GM12878 (cell line): ENCODE measurements around the gene SGMS1. TPM values are rescaled to one million over a fixed set of nuclear protein-coding genes. Genes with fewer than 3 reads are reported as not detected.

Experiments
- ATAC-seq: fragments of 200-7000 bp; cut with Tn5 transposase; 3 replicates; pipeline ENCODE4 v1.9.1; 2020; ENCODE audit warnings: mild to moderate bottlenecking, moderate library complexity
- BruUV-seq: library from RNA; stranded (reverse); fragments of 400-500 nt; replicated peaks from 2 replicates; lab custom pipeline; 2021; lab: Mats Ljungman, UMichigan
- CTCF ChIA-PET: fragments of 300-600 bp; sonication (Branson Sonifier 250); formaldehyde crosslinking; extraction: SDS; loops from one replicate; lab custom pipeline; 2021; ENCODE audit warnings: inconsistent platforms; lab: Yijun Ruan, JAX
- POLR2A ChIA-PET: fragments of 350-600 bp; formaldehyde crosslinking; extraction: SDS; loops from one replicate; lab custom pipeline; 2021; ENCODE audit warnings: inconsistent platforms; lab: Charles Lee
- RAD21 ChIA-PET: fragments of 300-600 bp; sonication (Branson Sonifier 250); formaldehyde crosslinking; loops from one replicate; lab custom pipeline; 2023; ENCODE audit warnings: antibody characterized with exemption; ENCODE audit not compliant: unreplicated experiment; lab: Charles Lee
- SMC1A ChIA-PET: fragments of 300-600 bp; sonication (Branson Sonifier 250); formaldehyde crosslinking; loops from one replicate; lab custom pipeline; 2023; ENCODE audit not compliant: unreplicated experiment, uncharacterized antibody; lab: Charles Lee
- DNase-seq: peaks from one replicate; pipeline ENCODE4 v3.0.0-alpha.2; 2011; ENCODE audit warnings: low read depth, low spot score
- FAIRE-seq: peaks from 3 replicates; lab custom pipeline; 2011; peaks lifted over from hg19 to GRCh38; lab: Jason Lieb, UNC
- H2AFZ ChIP-seq: 2 replicates; pipeline ENCODE4 v1.6.0; 2011; ENCODE audit warnings: low read depth, low read length, control low read depth; ENCODE audit not compliant: control insufficient read depth
- H3K27ac ChIP-seq: 2 replicates; pipeline ENCODE4 v1.5.1; 2011; ENCODE audit warnings: control low read depth; ENCODE audit not compliant: control insufficient read depth, insufficient read depth
- H3K27me3 ChIP-seq, 2 experiments: replicated peaks in 1 of 2; 2 replicates each; pipeline versions ENCODE4 v1.6.0 to v1.6.1; 2011; ENCODE audit warnings: low read length in 1 of 2; ENCODE audit not compliant: control insufficient read depth in 2 of 2, insufficient read depth in 2 of 2
- H3K36me3 ChIP-seq, 2 experiments: 2 replicates each; pipeline ENCODE4 v1.5.1; 2011; ENCODE audit warnings: low read length in 1 of 2; ENCODE audit not compliant: control insufficient read depth in 2 of 2, insufficient read depth in 2 of 2
- H3K4me1 ChIP-seq: 2 replicates; pipeline ENCODE4 v1.6.1; 2011; ENCODE audit warnings: mild to moderate bottlenecking, low read length, moderate library complexity, mixed read lengths; ENCODE audit not compliant: control insufficient read depth, insufficient read depth
- H3K4me2 ChIP-seq: 2 replicates; pipeline ENCODE4 v1.6.0; 2011; ENCODE audit warnings: control low read depth; ENCODE audit not compliant: control insufficient read depth, insufficient read depth
- H3K4me3 ChIP-seq: fragments of 200-600 bp; sonication (generic); 2 replicates; pipeline ENCODE4 v1.5.1; 2016
- H3K79me2 ChIP-seq: 2 replicates; pipeline ENCODE4 v1.6.0; 2011; ENCODE audit warnings: low read length; ENCODE audit not compliant: control insufficient read depth, insufficient read depth
- H3K9ac ChIP-seq: 2 replicates; pipeline ENCODE4 v1.8.0; 2011; ENCODE audit warnings: low read length, control low read depth, mixed read lengths; ENCODE audit not compliant: control insufficient read depth, insufficient read depth
- H3K9me3 ChIP-seq: replicated peaks from 3 replicates; pipeline ENCODE4 v1.5.1; 2011; ENCODE audit warnings: mild to moderate bottlenecking, low read length; ENCODE audit not compliant: control insufficient read depth, insufficient read depth
- H4K20me1 ChIP-seq: 2 replicates; pipeline ENCODE4 v1.6.0; 2011; ENCODE audit not compliant: control insufficient read depth, insufficient read depth
- ATF2 ChIP-seq: IDR thresholded peaks from 2 replicates; pipeline ENCODE4 v1.6.1; 2012; ENCODE audit warnings: low read length, inconsistent platforms
- ATF7 ChIP-seq: fragments of 450-650 bp; IDR thresholded peaks from 2 replicates; pipeline ENCODE4 v1.6.1; 2016; ENCODE audit warnings: low read depth, mild to moderate bottlenecking
- CBX5 ChIP-seq: sonication (generic); IDR thresholded peaks from 2 replicates; pipeline ENCODE4 v1.6.1; 2016; ENCODE audit warnings: low read depth, moderate library complexity, mild to moderate bottlenecking, inconsistent platforms
- CTCF ChIP-seq, 3 experiments: IDR thresholded peaks in 2 of 3; conservative IDR thresholded peaks in 1 of 3; 2 replicates each; pipeline ENCODE4 v1.5.1; 2011; ENCODE audit warnings: low read depth in 3 of 3, low read length in 3 of 3, mild to moderate bottlenecking in 3 of 3, control low read depth in 2 of 3, moderate library complexity in 2 of 3, inconsistent platforms in 1 of 3, mixed read lengths in 1 of 3; ENCODE audit not compliant: control insufficient read depth in 2 of 3, insufficient read depth in 1 of 3; ENCODE audit errors: extremely low read depth in 1 of 3
- FOXM1 ChIP-seq: IDR thresholded peaks from 2 replicates; pipeline ENCODE4 v1.6.1; 2012; ENCODE audit warnings: low read depth, mild to moderate bottlenecking, inconsistent platforms, low read length, moderate library complexity
- IKZF2 ChIP-seq, 2 experiments: fragments of 450-650 bp; IDR thresholded peaks; 2 replicates each; pipeline ENCODE4 v1.6.1; 2017; ENCODE audit warnings: mild to moderate bottlenecking in 2 of 2, moderate library complexity in 2 of 2
- KLF5 ChIP-seq: fragments of 450-650 bp; IDR thresholded peaks from 2 replicates; pipeline ENCODE4 v1.6.1; 2014; ENCODE audit warnings: mild to moderate bottlenecking; ENCODE audit not compliant: partially characterized antibody
- POU2F2 ChIP-seq: IDR thresholded peaks from 3 replicates; pipeline ENCODE4 v1.6.1; 2011; ENCODE audit warnings: low read depth, mild to moderate bottlenecking, low read length, borderline replicate concordance
- PRDM15 ChIP-seq: fragments of 450-650 bp; formaldehyde crosslinking; IDR thresholded peaks from 2 replicates; pipeline ENCODE4 v1.4.0; 2020; ENCODE audit warnings: mild to moderate bottlenecking, moderate library complexity
- RAD21 ChIP-seq: IDR thresholded peaks from 2 replicates; pipeline ENCODE4 v1.6.1; 2011; ENCODE audit warnings: mild to moderate bottlenecking, low read depth, low read length, moderate library complexity; ENCODE audit not compliant: insufficient read depth
- RCOR1 ChIP-seq: conservative IDR thresholded peaks from 2 replicates; pipeline ENCODE4 v1.6.1; 2012; ENCODE audit warnings: low read depth, low read length, improper control_type of control experiment
- RUNX3 ChIP-seq: IDR thresholded peaks from 2 replicates; pipeline ENCODE4 v1.6.1; 2012; ENCODE audit warnings: low read length, inconsistent platforms
- SMC3 ChIP-seq: IDR thresholded peaks from 2 replicates; pipeline ENCODE4 v1.6.1; 2011; ENCODE audit warnings: low read length, improper control_type of control experiment, borderline replicate concordance
- STAT1 ChIP-seq: fragments of 450-650 bp; conservative IDR thresholded peaks from 2 replicates; pipeline ENCODE4 v1.6.1; 2014; ENCODE audit warnings: antibody characterized with exemption, mild to moderate bottlenecking
- WGBS: methylation state at CpG from one replicate; pipeline ENCODE4 v1.1.6; 2016; ENCODE audit warnings: low lambda C conversion rate; ENCODE audit not compliant: insufficient replicate concordance, insufficient coverage; ENCODE audit errors: missing lambda C conversion rate; 5-methylcytosine and 5-hydroxymethylcytosine counted together
- in situ Hi-C: fragments of 300-500 bp; cut with MboI; formaldehyde crosslinking; loops from 9 replicates; pipeline ENCODE4 v1.14.3; 2018; ENCODE audit warnings: mixed read lengths
- intact Hi-C: fragments of 100-400 bp; cut with micrococcal nuclease; formaldehyde crosslinking; loops from one replicate; pipeline ENCODE4 v1.14.2; 2022; ENCODE audit not compliant: unreplicated experiment
- polyA plus RNA-seq, 11 experiments: library from polyadenylated mRNA; depleted of rRNA in 4 of 11; unstranded in 6 of 11; stranded (reverse) in 5 of 11; fragments of >200 nt; fragmentation: Nextera tagmentation in 4 of 11; fragmentation: Illumina TruSeq in 1 of 11; extraction: Ambion mirVana in 4 of 11; extraction: Trizol in 1 of 11; gene quantifications; 1 replicate in 1 of 11; 2 replicates in 10 of 11; pipeline versions ENCODE4 v1.2.1 to v1.2.3, GENCODE V29; 2011 to 2016; ENCODE audit warnings: inconsistent platforms in 2 of 11, missing spikeins in 2 of 11, low read depth in 1 of 11
- total RNA-seq, 4 experiments: library from RNA; depleted of rRNA in 3 of 4; stranded (reverse); fragments of >200 nt in 3 of 4; fragmentation: Illumina TruSeq in 1 of 4; extraction: Trizol in 1 of 4; gene quantifications; 2 replicates each; pipeline versions ENCODE4 v1.2.1 to v1.2.3, GENCODE V29; 2013 to 2021

Gene SGMS1
- total and polyA plus RNA-seq, 10 of the 15 experiments (the other 5 are each of a cell fraction or from before 2014, with no cell fraction given): 1.4 to 14.5 (median 4.9) TPM

GRCh38 chr10:50422259-50422658 is 201.5 kb downstream of the SGMS1 start (continued):
- TF ChIP-seq PRDM15 (CRISPR knock-in tag): no peak

- Histone ChIP-seq H3K4me2 (peak overlapping the region; percentile 45), H2AFZ (no peak overlapping the region)
- POLR2A ChIA-PET: interaction anchor here (0.9 to 1.8 kb wide), 5 partner anchors 11 to 226 kb away, joined by 3 to 6 read pairs (median 3); no protein-coding TSS in a partner anchor
- TF ChIP-seq FOXM1 (0 out of 2 replicates have a peak, but pooled peaks have one; percentile 30), ATF7 (0 out of 2 replicates have a peak, but pooled peaks have one; percentile 15), SMC3 (peak; percentile 66), ATF2 (peak; percentile 41; the same call in 1 of the 2 replicates), RCOR1 (no peak), KLF5 (no peak), IKZF2 (IDR thresholded peaks at IDR 0.05) (peak; percentile 41 to 65; a peak in 3 of 4 replicates), POU2F2 (peak; percentile 36; the same call in 1 of the 3 replicates), CBX5 (peak; percentile 63; the same call in 1 of the 2 replicates), CTCF (IDR thresholded peaks at IDR 0.05 in 2 of 3, conservative IDR thresholded peaks at IDR 0.05 in 1 of 3; ENCODE audit: control insufficient read depth in 2 of 3, extremely low read depth in 1 of 3, insufficient read depth in 1 of 3, low read depth in 3 of 3, low read length in 3 of 3) (peak; percentile 72 to 87 (median 79)), RUNX3 (peak; percentile 17), STAT1 (no peak), RAD21 (peak; percentile 78)
These were observed 202.6 kb downstream of the SGMS1 start for GRCh38 chr10:50421026-50421719.

More at GRCh38 chr10:50421026-50421719, 202.6 kb downstream of the SGMS1 start:
- intact Hi-C loops: no loop called here
- no peak overlapping the region for H3K9ac ChIP-seq
- ChIA-PET RAD21 (interaction anchor here (0.6 to 3.0 kb wide), 11 partner anchors 9 to 478 kb away, joined by 3 to 14 read pairs (median 4); no protein-coding TSS in a partner anchor), CTCF (interaction anchor here (0.7 to 5.4 kb wide), 28 partner anchors 9 to 232 kb away, joined by 3 to 31 read pairs (median 4); no protein-coding TSS in a partner anchor), SMC1A (interaction anchor here (0.8 to 7.2 kb wide), 28 partner anchors 9 to 227 kb away, joined by 3 to 78 read pairs (median 6); no protein-coding TSS in a partner anchor)
- DNase-seq (peak; percentile 72), FAIRE-seq (peak; percentile 47), ATAC-seq (peak; percentile 63)
- no peaks in the 10 kb centered on the region for H4K20me1 ChIP-seq
- peaks cover 28% of the 10 kb centered on the region for H3K4me1 ChIP-seq
- BruUV-seq: no TSS peak
- H3K4me3 ChIP-seq: no peak overlapping the region
- H3K79me2 ChIP-seq: peaks cover 30% of the 10 kb centered on the region
- no peaks in the 10 kb centered on the region for H3K36me3 ChIP-seq
- H3K9me3 ChIP-seq: no peaks in the 10 kb centered on the region; the same call in 2 of the 3 replicates
- WGBS: 61% methylated on average over 6 of the region's 6 CpGs
- H3K27me3 ChIP-seq: no peaks in the 10 kb centered on the region
- H3K27ac ChIP-seq: no peak overlapping the region
- in situ Hi-C loops: no loop called here
